Lower leg skin (tissue), 3 donors: ENCODE measurements around the gene ZFP28.

ENCODE experiments used
- POLR2A ChIP-seq, 2 donors: fragments of 450-650 bp; IDR thresholded peaks; one replicate each; pipeline ENCODE4 v1.6.1; 2016 to 2017; ENCODE audit warnings: antibody characterized with exemption in 2 of 2, mild to moderate bottlenecking in 1 of 2, moderate library complexity in 1 of 2
- TF ChIP-seq, protein P1 (sequence below), 3 donors: fragments of 450-650 bp; IDR thresholded peaks; one replicate each; pipeline ENCODE4 v1.5.1; 2016; ENCODE audit warnings: antibody characterized with exemption in 3 of 3, mild to moderate bottlenecking in 3 of 3, moderate library complexity in 2 of 3

DNA sequence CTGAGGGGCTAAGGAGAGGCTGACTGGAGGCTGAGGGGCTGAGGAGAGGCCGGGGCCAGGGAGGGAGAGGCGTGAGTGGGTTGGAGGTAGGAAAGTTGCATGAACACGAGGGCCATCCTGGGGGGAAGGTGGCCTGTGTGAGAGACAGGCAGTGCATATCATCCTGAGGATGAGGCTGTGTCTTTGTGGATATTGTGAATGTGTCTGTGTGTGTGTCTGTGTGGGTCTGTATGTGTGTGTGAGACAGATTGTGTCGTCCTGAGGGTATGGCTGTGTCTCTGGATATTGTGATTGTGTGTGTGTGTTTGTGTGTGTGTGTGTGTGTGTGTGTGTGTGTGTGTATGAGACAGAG lies 56.8 kb downstream of the ZFP28 start:
- no peak for TF ChIP-seq POLR2A (IDR thresholded peaks at IDR 0.05)
- TF ChIP-seq, protein P1, sequence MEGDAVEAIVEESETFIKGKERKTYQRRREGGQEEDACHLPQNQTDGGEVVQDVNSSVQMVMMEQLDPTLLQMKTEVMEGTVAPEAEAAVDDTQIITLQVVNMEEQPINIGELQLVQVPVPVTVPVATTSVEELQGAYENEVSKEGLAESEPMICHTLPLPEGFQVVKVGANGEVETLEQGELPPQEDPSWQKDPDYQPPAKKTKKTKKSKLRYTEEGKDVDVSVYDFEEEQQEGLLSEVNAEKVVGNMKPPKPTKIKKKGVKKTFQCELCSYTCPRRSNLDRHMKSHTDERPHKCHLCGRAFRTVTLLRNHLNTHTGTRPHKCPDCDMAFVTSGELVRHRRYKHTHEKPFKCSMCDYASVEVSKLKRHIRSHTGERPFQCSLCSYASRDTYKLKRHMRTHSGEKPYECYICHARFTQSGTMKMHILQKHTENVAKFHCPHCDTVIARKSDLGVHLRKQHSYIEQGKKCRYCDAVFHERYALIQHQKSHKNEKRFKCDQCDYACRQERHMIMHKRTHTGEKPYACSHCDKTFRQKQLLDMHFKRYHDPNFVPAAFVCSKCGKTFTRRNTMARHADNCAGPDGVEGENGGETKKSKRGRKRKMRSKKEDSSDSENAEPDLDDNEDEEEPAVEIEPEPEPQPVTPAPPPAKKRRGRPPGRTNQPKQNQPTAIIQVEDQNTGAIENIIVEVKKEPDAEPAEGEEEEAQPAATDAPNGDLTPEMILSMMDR (IDR thresholded peaks at IDR 0.05): no peak
